HCT116 (cell line): Measurements from ENCODE around the gene PTMS. TPM values are rescaled to one million over a fixed set of nuclear protein-coding genes. Genes with fewer than 3 reads are reported as not detected.

Source experiments
- ATAC-seq: fragments of 200-7000 bp; cut with Tn5 transposase; 2 replicates; pipeline ENCODE4 v1.9.1; 2020; ENCODE audit warnings: mild to moderate bottlenecking, moderate library complexity
- Bru-seq: library from RNA; stranded (reverse); fragments of 400-500 nt; gene quantifications from one replicate; lab custom pipeline; 2021; lab: Mats Ljungman, UMichigan
- BruChase-seq, 2 experiments: library from RNA; stranded (reverse); fragments of 400-500 nt; gene quantifications; one replicate each; lab custom pipeline; 2021; lab: Mats Ljungman, UMichigan
- BruUV-seq: library from RNA; stranded (reverse); fragments of 400-500 nt; replicated peaks from 2 replicates; lab custom pipeline; 2021; lab: Mats Ljungman, UMichigan
- CTCF ChIA-PET: fragments of 300-600 bp; sonication (Branson Sonifier 250); formaldehyde crosslinking; loops from one replicate; lab custom pipeline; 2021; ENCODE audit warnings: antibody characterized with exemption; lab: Charles Lee
- POLR2A ChIA-PET: fragments of 300-600, 350-600 bp; sonication (Branson Sonifier 250); formaldehyde crosslinking; loops from one replicate; lab custom pipeline; 2021; ENCODE audit warnings: antibody characterized with exemption; lab: Charles Lee
- RAD21 ChIA-PET, 2 experiments: fragments of 300-600 bp; sonication (Branson Sonifier 250); formaldehyde crosslinking; loops; one replicate each; lab custom pipeline; 2023; ENCODE audit warnings: low total read pairs in 2 of 2; ENCODE audit not compliant: uncharacterized antibody in 2 of 2, unreplicated experiment in 2 of 2, low non-redundant PET in 1 of 2; lab: Charles Lee
- DNase-seq: peaks from one replicate; pipeline ENCODE4 v3.0.0-alpha.2; 2010; ENCODE audit warnings: low read depth, low spot score
- H2AFZ ChIP-seq: fragments of 200-600 bp; shearing (Covaris generic), sonication (generic); 2 replicates; pipeline ENCODE4 v1.6.1; 2017; ENCODE audit warnings: low read depth, mixed run types, mixed read lengths, antibody characterized with exemption, low read length; ENCODE audit not compliant: poor library complexity, severe bottlenecking
- H3K27ac ChIP-seq: 2 replicates; pipeline ENCODE4 v1.5.1; 2012; ENCODE audit warnings: low read depth, low read length
- H3K27me3 ChIP-seq: fragments of 200-600 bp; sonication (generic); 2 replicates; pipeline ENCODE4 v1.6.1; 2016; ENCODE audit warnings: mixed run types, low read length, mixed read lengths; ENCODE audit not compliant: insufficient read depth
- H3K36me3 ChIP-seq, 2 experiments: fragments of 200-500 bp in 1 of 2; fragments of 200-600 bp in 1 of 2; sonication (Bioruptor generic) in 1 of 2; sonication (generic) in 1 of 2; 2 replicates each; pipeline versions ENCODE4 v1.5.1 to v1.6.1; 2014 to 2016; ENCODE audit warnings: low read length in 2 of 2, inconsistent platforms in 1 of 2, mixed read lengths in 1 of 2, mixed run types in 1 of 2; ENCODE audit not compliant: insufficient read depth in 2 of 2, control insufficient read depth in 1 of 2
- H3K4me1 ChIP-seq, 2 experiments: fragments of 200-600 bp in 1 of 2; sonication (generic) in 1 of 2; 2 replicates each; pipeline versions ENCODE4 v1.5.1 to v1.6.1; 2012 to 2017; ENCODE audit warnings: low read length in 2 of 2, inconsistent platforms in 1 of 2, mild to moderate bottlenecking in 1 of 2, mixed read lengths in 1 of 2, mixed run types in 1 of 2, moderate library complexity in 1 of 2; ENCODE audit not compliant: insufficient read depth in 2 of 2, control insufficient read depth in 1 of 2
- H3K4me2 ChIP-seq: fragments of 200-600 bp; sonication (generic); 2 replicates; pipeline ENCODE4 v1.6.1; 2017; ENCODE audit warnings: mixed run types, low read length, mixed read lengths
- H3K4me3 ChIP-seq, 2 experiments: fragments of 200-600 bp in 1 of 2; sonication (generic) in 1 of 2; replicated peaks in 1 of 2; 2 replicates each; pipeline ENCODE4 v1.5.1; 2011 to 2016; ENCODE audit warnings: low read length in 2 of 2, control low read depth in 1 of 2, low read depth in 1 of 2, mild to moderate bottlenecking in 1 of 2, mixed read lengths in 1 of 2, mixed run types in 1 of 2
- H3K79me2 ChIP-seq: fragments of 200-600 bp; sonication (generic); 2 replicates; pipeline ENCODE4 v1.6.1; 2017; ENCODE audit warnings: mild to moderate bottlenecking, mixed run types, low read length, moderate library complexity, mixed read lengths; ENCODE audit not compliant: insufficient read depth
- H3K9ac ChIP-seq: fragments of 200-600 bp; sonication (generic); 2 replicates; pipeline ENCODE4 v1.6.1; 2016; ENCODE audit warnings: low read length, mixed read lengths
- H3K9me2 ChIP-seq: fragments of 200-600 bp; sonication (generic), shearing (Covaris generic); 2 replicates; pipeline ENCODE4 v1.6.1; 2017; ENCODE audit warnings: mixed run types, mild to moderate bottlenecking, moderate library complexity; ENCODE audit not compliant: insufficient read depth
- H3K9me3 ChIP-seq, 2 experiments: fragments of 200-500 bp in 1 of 2; fragments of 200-600 bp in 1 of 2; sonication (Bioruptor generic) in 1 of 2; sonication (generic) in 1 of 2; 2 replicates each; pipeline ENCODE4 v1.6.1; 2014 to 2017; ENCODE audit warnings: low read length in 2 of 2, mixed read lengths in 2 of 2, inconsistent platforms in 1 of 2, low read depth in 1 of 2, mild to moderate bottlenecking in 1 of 2, mixed run types in 1 of 2, moderate library complexity in 1 of 2; ENCODE audit not compliant: control insufficient read depth in 1 of 2, insufficient read depth in 1 of 2
- H4K20me1 ChIP-seq: fragments of 200-600 bp; sonication (generic), shearing (Covaris generic); 2 replicates; pipeline ENCODE4 v1.6.1; 2017; ENCODE audit warnings: mixed run types, mild to moderate bottlenecking, moderate library complexity; ENCODE audit not compliant: insufficient read depth
- CBX3 ChIP-seq: IDR thresholded peaks from 2 replicates; pipeline ENCODE4 v1.6.1; 2012; ENCODE audit warnings: low read depth
- CEBPB ChIP-seq: IDR thresholded peaks from 2 replicates; pipeline ENCODE4 v1.6.1; 2012; ENCODE audit warnings: low read depth
- CTCF ChIP-seq, 3 experiments: fragments of 200-600 bp in 1 of 3; sonication (generic) in 1 of 3; IDR thresholded peaks in 2 of 3; conservative IDR thresholded peaks in 1 of 3; 2 replicates each; pipeline ENCODE4 v1.5.1; 2012 to 2017; ENCODE audit warnings: low read depth in 2 of 3, low read length in 2 of 3, antibody characterized with exemption in 1 of 3, borderline replicate concordance in 1 of 3, control low read depth in 1 of 3, mild to moderate bottlenecking in 1 of 3, mixed read lengths in 1 of 3, mixed run types in 1 of 3, moderate library complexity in 1 of 3; ENCODE audit not compliant: insufficient read depth in 1 of 3
- EGR1 ChIP-seq: IDR thresholded peaks from 2 replicates; pipeline ENCODE4 v1.6.1; 2012; ENCODE audit warnings: low read depth
- EZH2 ChIP-seq: fragments of 200-600 bp; sonication (generic); IDR thresholded peaks from 2 replicates; pipeline ENCODE4 v1.6.1; 2017; ENCODE audit warnings: antibody characterized with exemption, mixed run types
- EZH2phosphoT487 ChIP-seq: fragments of 200-600 bp; IDR thresholded peaks from 2 replicates; pipeline ENCODE4 v1.6.1; 2018; ENCODE audit warnings: antibody characterized with exemption, borderline replicate concordance
- FOSL1 ChIP-seq: IDR thresholded peaks from 2 replicates; pipeline ENCODE4 v1.6.1; 2012; ENCODE audit warnings: low read depth
- JUND ChIP-seq: IDR thresholded peaks from 2 replicates; pipeline ENCODE4 v1.6.1; 2012
- MAX ChIP-seq: IDR thresholded peaks from 2 replicates; pipeline ENCODE4 v1.6.1; 2012
- POLR2A ChIP-seq: IDR thresholded peaks from 2 replicates; pipeline ENCODE4 v1.7.0; 2011; ENCODE audit warnings: borderline replicate concordance; ENCODE audit not compliant: insufficient read depth, insufficient read length; ENCODE audit errors: extremely low read depth
- POLR2AphosphoS5 ChIP-seq: IDR thresholded peaks from 2 replicates; pipeline ENCODE4 v1.6.1; 2011; ENCODE audit warnings: mild to moderate bottlenecking, low read depth, low read length, moderate library complexity
- RAD21 ChIP-seq: IDR thresholded peaks from 2 replicates; pipeline ENCODE4 v1.6.1; 2012; ENCODE audit warnings: low read depth, mild to moderate bottlenecking
- REST ChIP-seq: IDR thresholded peaks from 2 replicates; pipeline ENCODE4 v1.6.1; 2012; ENCODE audit warnings: low read depth
- SIN3A ChIP-seq: IDR thresholded peaks from 2 replicates; pipeline ENCODE4 v1.6.1; 2012; ENCODE audit warnings: low read depth
- SP1 ChIP-seq: IDR thresholded peaks from 2 replicates; pipeline ENCODE4 v1.6.1; 2012; ENCODE audit warnings: low read depth
- SRF ChIP-seq: IDR thresholded peaks from 2 replicates; pipeline ENCODE4 v1.6.1; 2012; ENCODE audit warnings: low read depth
- TCF7L2 ChIP-seq: IDR thresholded peaks from 2 replicates; pipeline ENCODE4 v1.7.0; 2011; ENCODE audit warnings: borderline replicate concordance, inconsistent platforms; ENCODE audit not compliant: insufficient read depth, insufficient read length; ENCODE audit errors: extremely low read depth
- YY1 ChIP-seq: IDR thresholded peaks from 2 replicates; pipeline ENCODE4 v1.6.1; 2011; ENCODE audit warnings: low read length, low read depth, moderate library complexity, mild to moderate bottlenecking; ENCODE audit not compliant: insufficient replicate concordance; ENCODE audit errors: extremely low read depth
- ZFX ChIP-seq: fragments of 450-650 bp; IDR thresholded peaks from 2 replicates; pipeline ENCODE4 v1.6.1; 2017
- ZNF274 ChIP-seq: fragments of 200-500 bp; sonication (Bioruptor generic); IDR thresholded peaks from 2 replicates; pipeline ENCODE4 v1.6.1; 2014; ENCODE audit warnings: mild to moderate bottlenecking, low read depth, low read length, inconsistent platforms
- intact Hi-C: fragments of 100-400 bp; cut with micrococcal nuclease; formaldehyde crosslinking; loops from 2 replicates; pipeline ENCODE4 v1.10.0; 2022
- long read RNA-seq: library from polyadenylated mRNA; unstranded; transcript quantifications from one replicate; pipeline ENCODE4 v2.0.0, GENCODE V29; 2021; ENCODE audit not compliant: unreplicated experiment
- polyA plus RNA-seq: library from polyadenylated mRNA; unstranded; fragments of >200 nt; gene quantifications from 2 replicates; pipeline ENCODE4 v1.2.1, GENCODE V29; 2012; ENCODE audit warnings: missing spikeins
- total RNA-seq: library from RNA; stranded (reverse); gene quantifications from one replicate; pipeline ENCODE4 v1.2.1, GENCODE V29; 2021; ENCODE audit not compliant: unreplicated experiment

Gene PTMS
- total RNA-seq (494 TPM), Bru-seq, nascent RNA (percentile 89 among the genes with signal in this experiment), BruChase-seq, experiment 1, labeled RNA remaining after a 6-hour chase (percentile 94 among the genes with signal in this experiment), BruChase-seq, experiment 2, labeled RNA remaining after a 2-hour chase (percentile 93 among the genes with signal in this experiment)
- polyA plus RNA-seq: 414 and 526 TPM in 2 replicates
- long read RNA-seq, transcript PTMS-207 (5 exons, 1,150 nt): major isoform, 144 of 320 reads
- long read RNA-seq, partial matches to known transcripts: 84 of 320 reads
- long read RNA-seq, other reads (novel, unspliced or antisense): 88 of 320 reads

GRCh38 chr12:6765634-6766581 is at the start of gene PTMS:
PTMS (plus strand) TSS chr12:6766363; CDS start chr12:6766706, 343 bp downstream.
- Histone ChIP-seq H3K4me3 (peak within 1 kb of the TSS; percentile 85 to 90), H3K27me3 (no peaks in the 10 kb centered on the region), H3K36me3 (peaks cover 5 to 10% of the 10 kb centered on the region in 2 experiments; a peak in 3 of 4 replicates), H3K9me2 (no peaks in the 10 kb centered on the region), H3K79me2 (peaks cover 29% of the 10 kb centered on the region), H3K9ac (peak within 1 kb of the TSS; percentile 84), H2AFZ (no peak within 1 kb of the TSS), H3K4me1 (peaks cover 56 to 78% of the 10 kb centered on the region in 2 experiments), H3K4me2 (peak within 1 kb of the TSS; percentile 95), H4K20me1 (no peaks in the 10 kb centered on the region), H3K9me3 (no peaks in the 10 kb centered on the region), H3K27ac (peak within 1 kb of the TSS; percentile 72)
- intact Hi-C loops: loop anchor here (2.0 kb wide), 1 partner anchor 13 kb away; the partner anchor contains the start of gene MLF2
- TSS peak; percentile 65 for BruUV-seq
- DNase-seq (peak; percentile 83), ATAC-seq (peak; percentile 56)
- ChIA-PET POLR2A (interaction anchor here (0.5 to 3.0 kb wide), 18 partner anchors 8 to 368 kb away, joined by 3 to 41 read pairs (median 5); partner anchors contain the start of genes C12orf57, CDCA3, COPS7A and GPR162), CTCF (interaction anchor here (0.6 to 3.0 kb wide), 15 partner anchors 8 to 159 kb away, joined by 3 to 53 read pairs (median 3); partner anchors contain the start of genes COPS7A, MLF2, P3H3 and USP5), RAD21 (interaction anchor here (0.7 to 2.3 kb wide), 3 partner anchors 13 to 160 kb away, joined by 3 to 15 read pairs (median 3); partner anchors contain the start of gene MLF2 (in 2 of the 2))
- TF ChIP-seq SIN3A (no peak), JUND (no peak), TCF7L2 (peak; percentile 81), EZH2 (no peak), SRF (no peak), ZNF274 (no peak), POLR2A (peak; percentile 98), FOSL1 (no peak), YY1 (peak; percentile 55), EGR1 (no peak), SP1 (no peak), MAX (no peak), CTCF (IDR thresholded peaks at IDR 0.05 in 2 of 3, conservative IDR thresholded peaks at IDR 0.05 in 1 of 3; ENCODE audit: borderline replicate concordance in 1 of 3, insufficient read depth in 1 of 3, low read depth in 2 of 3, low read length in 2 of 3) (no peak), RAD21 (no peak), CBX3 (no peak), CEBPB (no peak), REST (no peak), ZFX (no peak), POLR2AphosphoS5 (peak; percentile 91), EZH2phosphoT487 (no peak)
